Activated CD4-positive, alpha-beta T cell treated with anti-CD3 and anti-CD28 coated beads, Interleukin-2, amount 50 U/mL, for 48 hours (primary cell): Measurements from ENCODE around the gene TICAM2.

ENCODE experiments used
- DNase-seq, 2 experiments: peaks; one replicate each; pipeline ENCODE4 v3.0.0-alpha.2; 2020

TICAM2 gene

GRCh38 chr5:115605436-115605835 is 3.2 kb upstream of the TICAM2 start:
- DNase-seq = no peak

- no peak for DNase-seq
These were observed 379 bp upstream of the TICAM2 start for GRCh38 chr5:115602591-115603125.

- DNase-seq = no peak
These were observed 1.5 kb downstream of the TICAM2 start for GRCh38 chr5:115600766-115601165.

GRCh38 chr5:115599924-115600323 is 2.4 kb downstream of the TICAM2 start:
- DNase-seq = no peak

GRCh38 chr5:115599502-115599901 is 2.8 kb downstream of the TICAM2 start:
- DNase-seq = no peak

GRCh38 chr5:115594128-115595047 is 7.9 kb downstream of the TICAM2 start:
- DNase-seq = no peak

GRCh38 chr5:115589043-115589442 is 13.2 kb downstream of the TICAM2 start:
- DNase-seq = no peak

- no peak for DNase-seq
These were observed 13.6 kb downstream of the TICAM2 start for GRCh38 chr5:115588640-115589039.

- no peak for DNase-seq
These were observed 15.6 kb downstream of the TICAM2 start for GRCh38 chr5:115586525-115587146.

- DNase-seq = no peak
These were observed 17.0 kb downstream of the TICAM2 start for GRCh38 chr5:115585265-115585664.

GRCh38 chr5:115584501-115584900 is 17.8 kb downstream of the TICAM2 start:
- no peak for DNase-seq

- no peak for DNase-seq
These were observed 18.8 kb downstream of the TICAM2 start for GRCh38 chr5:115583474-115583873.

GRCh38 chr5:115580941-115581340 is 21.3 kb downstream of the TICAM2 start:
- DNase-seq = no peak

GRCh38 chr5:115579747-115580173 is 22.5 kb downstream of the TICAM2 start:
- no peak for DNase-seq

GRCh38 chr5:115579216-115579615 is 23.1 kb downstream of the TICAM2 start:
- DNase-seq = no peak

- no peak for DNase-seq
These were observed 23.6 kb downstream of the TICAM2 start for GRCh38 chr5:115578657-115579056.

- no peak for DNase-seq
These were observed 24.5 kb downstream of the TICAM2 start for GRCh38 chr5:115577741-115578140.

- no peak for DNase-seq
These were observed 24.9 kb downstream of the TICAM2 start for GRCh38 chr5:115577329-115577728.

- DNase-seq = no peak
These were observed 26.9 kb downstream of the TICAM2 start for GRCh38 chr5:115575167-115576070.

GRCh38 chr5:115573133-115573532 is 29.1 kb downstream of the TICAM2 start:
- no peak for DNase-seq

- no peak for DNase-seq
These were observed 30.8 kb downstream of the TICAM2 start for GRCh38 chr5:115571441-115571878.

GRCh38 chr5:115568668-115569067 is 33.6 kb downstream of the TICAM2 start:
- DNase-seq = no peak

- DNase-seq = no peak
These were observed 37.0 kb downstream of the TICAM2 start for GRCh38 chr5:115565233-115565632.
